Measurements from ENCODE around the gene CLIP2.

- no peak for TF ChIP-seq SIN3A (IDR thresholded peaks at IDR 0.05; ENCODE audit: borderline replicate concordance, insufficient read depth, low read length)
- TF ChIP-seq REST (IDR thresholded peaks at IDR 0.05; ENCODE audit: insufficient read depth in 1 of 2, low read depth in 2 of 2, low read length in 2 of 2): no peak
- TF ChIP-seq POLR2AphosphoS5 (IDR thresholded peaks at IDR 0.05; ENCODE audit: low read depth, low read length): no peak
Observed at GRCh38 chr7:74294191-74294998, 5.2 kb downstream of the CLIP2 start.
